B cell (primary cell): ENCODE results near the gene ATP6V0A1. TPM values are rescaled to one million over a fixed set of nuclear protein-coding genes. Genes with fewer than 3 reads are reported as not detected.

Experiments
- ATAC-seq: fragments of 200-7000 bp; cut with Tn5 transposase; one replicate; pipeline ENCODE4 v1.10.0; 2021; ENCODE audit warnings: low read depth, mild to moderate bottlenecking, moderate number of reproducible peaks, moderate library complexity
- CTCF ChIA-PET: fragments of 350-600 bp; sonication (Branson Sonifier 250); formaldehyde crosslinking; loops from one replicate; lab custom pipeline; 2021; ENCODE audit warnings: antibody characterized with exemption, inconsistent platforms; lab: Charles Lee
- POLR2A ChIA-PET: fragments of 350-600 bp; sonication (Branson Sonifier 250); formaldehyde crosslinking; loops from one replicate; lab custom pipeline; 2021; ENCODE audit warnings: antibody characterized with exemption; lab: Charles Lee
- DNase-seq: peaks from one replicate; pipeline ENCODE4 v3.0.0; 2013
- H2AFZ ChIP-seq: 2 replicates; pipeline ENCODE4 v1.6.1; 2012; ENCODE audit warnings: mild to moderate bottlenecking, low read depth, low read length; ENCODE audit not compliant: insufficient read depth, poor library complexity, severe bottlenecking
- H3K27ac ChIP-seq, 2 donors: 1 replicate in 1 of 2; 2 replicates in 1 of 2; pipeline ENCODE4 v1.5.1; 2012 to 2013; ENCODE audit warnings: low read length in 2 of 2, mild to moderate bottlenecking in 2 of 2, moderate library complexity in 1 of 2
- H3K27me3 ChIP-seq, 4 experiments: fragments of 200-600 bp in 1 of 4; sonication (generic) in 1 of 4; replicated peaks in 1 of 4; 1 replicate in 2 of 4; 2 replicates in 2 of 4; pipeline versions ENCODE4 v1.6.1 to v1.7.0; 2013 to 2016; ENCODE audit warnings: low read length in 3 of 4, mild to moderate bottlenecking in 2 of 4, mixed read lengths in 1 of 4, moderate library complexity in 1 of 4; ENCODE audit not compliant: insufficient read depth in 4 of 4, control insufficient read depth in 3 of 4; ENCODE audit errors: control extremely low read depth in 1 of 4
- H3K36me3 ChIP-seq, 2 experiments: replicated peaks in 1 of 2; 1 replicate in 1 of 2; 2 replicates in 1 of 2; pipeline versions ENCODE4 v1.6.1 to v1.7.1; 2013; ENCODE audit warnings: low read length in 1 of 2; ENCODE audit not compliant: insufficient read depth in 2 of 2, control insufficient read depth in 1 of 2; ENCODE audit errors: control extremely low read depth in 1 of 2, extremely low read depth in 1 of 2
- H3K4me1 ChIP-seq, 2 donors: fragments of 200-600 bp in 1 of 2; sonication (generic) in 1 of 2; 1 replicate in 1 of 2; 2 replicates in 1 of 2; pipeline versions ENCODE4 v1.5.1 to v1.6.1; 2013 to 2017; ENCODE audit warnings: low read length in 2 of 2; ENCODE audit not compliant: control insufficient read depth in 2 of 2, insufficient read depth in 2 of 2
- H3K4me2 ChIP-seq: replicated peaks from 2 replicates; pipeline ENCODE3; 2012; ENCODE audit warnings: mild to moderate bottlenecking, low read depth, low read length; ENCODE audit not compliant: poor library complexity, severe bottlenecking
- H3K4me3 ChIP-seq, 5 experiments: fragments of 200-600 bp in 1 of 5; sonication (generic) in 1 of 5; 1 replicate in 3 of 5; 2 replicates in 2 of 5; pipeline versions ENCODE4 v1.5.1 to v1.7.0; 2011 to 2016; ENCODE audit warnings: low read length in 4 of 5, mild to moderate bottlenecking in 4 of 5, low read depth in 2 of 5, control low read depth in 1 of 5, moderate library complexity in 1 of 5; ENCODE audit not compliant: insufficient read depth in 1 of 5; ENCODE audit errors: control extremely low read depth in 1 of 5, extremely low read depth in 1 of 5
- H3K79me2 ChIP-seq: fragments of 200-600 bp; sonication (generic); one replicate; pipeline ENCODE4 v1.6.0; 2016; ENCODE audit warnings: low read length; ENCODE audit not compliant: control insufficient read depth, insufficient read depth
- H3K9ac ChIP-seq: fragments of 200-600 bp; sonication (generic); 2 replicates; pipeline ENCODE4 v1.6.1; 2017; ENCODE audit warnings: mild to moderate bottlenecking, low read length, moderate library complexity
- H3K9me3 ChIP-seq, 3 donors: one replicate each; pipeline versions ENCODE4 v1.6.1 to v1.7.1; 2013; ENCODE audit warnings: low read length in 2 of 3; ENCODE audit not compliant: control insufficient read depth in 2 of 3, insufficient read depth in 1 of 3; ENCODE audit errors: control extremely low read depth in 1 of 3
- H4K20me1 ChIP-seq: 2 replicates; pipeline ENCODE4 v1.6.0; 2012; ENCODE audit warnings: mild to moderate bottlenecking, low read length; ENCODE audit not compliant: insufficient read depth, control insufficient read depth, poor library complexity, severe bottlenecking
- H3K27ac Mint-ChIP-seq: one replicate; pipeline ENCODE4 v1.8.0; 2021; ENCODE audit warnings: mixed read lengths
- H3K27me3 Mint-ChIP-seq: one replicate; pipeline ENCODE4 v1.8.0; 2021; ENCODE audit warnings: mixed read lengths
- H3K4me1 Mint-ChIP-seq: one replicate; pipeline ENCODE4 v1.8.0; 2021; ENCODE audit warnings: mixed read lengths
- H3K4me3 Mint-ChIP-seq: one replicate; pipeline ENCODE4 v1.8.0; 2021; ENCODE audit warnings: mixed read lengths
- H3K9me3 Mint-ChIP-seq: one replicate; pipeline ENCODE4 v1.8.0; 2022; ENCODE audit warnings: mixed read lengths; ENCODE audit not compliant: insufficient read depth
- CTCF ChIP-seq: fragments of 200-600 bp; IDR thresholded peaks from one replicate; pipeline ENCODE4 v1.8.0; 2022; ENCODE audit warnings: antibody characterized with exemption, mild to moderate bottlenecking
- EZH2 ChIP-seq: IDR thresholded peaks from 2 replicates; pipeline ENCODE4 v1.6.1; 2012; ENCODE audit warnings: borderline replicate concordance, low read depth, mild to moderate bottlenecking, moderate library complexity, low read length; ENCODE audit not compliant: insufficient read depth, poor library complexity, severe bottlenecking
- WGBS: methylation state at CpG from one replicate; pipeline ENCODE4 v1.1.5; 2013; ENCODE audit warnings: missing lambda C conversion rate; ENCODE audit not compliant: insufficient coverage; 5-methylcytosine and 5-hydroxymethylcytosine counted together
- intact Hi-C: fragments of 100-400 bp; cut with micrococcal nuclease; formaldehyde crosslinking; loops from one replicate; pipeline ENCODE4 v1.10.0; 2022
- polyA plus RNA-seq: library from polyadenylated mRNA; depleted of rRNA; stranded (reverse); fragments of >200 nt; gene quantifications from 2 replicates; pipeline ENCODE4 v1.2.3, GENCODE V29; 2012
- total RNA-seq, 2 donors: library from RNA; stranded (reverse); fragments of 120-200 nt in 1 of 2; gene quantifications; 1 replicate in 1 of 2; 2 replicates in 1 of 2; pipeline versions ENCODE4 v1.2.3 to v1.2.4, GENCODE V29; 2013 to 2022

Gene ATP6V0A1
- total and polyA plus RNA-seq, 2 donors (not counting 1 experiment from before 2014, with no cell fraction given) = 59.1 to 90.9 TPM

- CTCF ChIA-PET = interaction anchor here (0.6 to 0.7 kb wide), 3 partner anchors 13 to 725 kb away, joined by 3 to 4 read pairs (median 4); no protein-coding TSS in a partner anchor
- POLR2A ChIA-PET = no interaction called here
- H3K27me3 ChIP-seq = no peaks in the 10 kb centered on the region
- H3K27ac ChIP-seq = peak overlapping the region in 1 of 2 donors; percentile 38
- peaks cover 7 to 13% of the 10 kb centered on the region in 2 donors for H3K4me1 ChIP-seq
- intact Hi-C loops = no loop called here
- peaks cover 7% of the 10 kb centered on the region for H3K79me2 ChIP-seq
- peaks cover 3 to 69% of the 10 kb centered on the region in 2 experiments for H3K36me3 ChIP-seq
- no peak overlapping the region for H2AFZ ChIP-seq
- H3K4me1 Mint-ChIP-seq = peaks cover 23% of the 10 kb centered on the region
- DNase-seq (no peak), ATAC-seq (no peak)
- H3K9me3 ChIP-seq = no peaks in the 10 kb centered on the region
- peak overlapping the region; percentile 46 for H3K4me2 ChIP-seq
- peaks cover 5% of the 10 kb centered on the region for H4K20me1 ChIP-seq
- no peak overlapping the region for H3K4me3 ChIP-seq
- no CpG with 5 or more reads among the region's 3 CpGs for WGBS
- no peak overlapping the region for H3K27ac Mint-ChIP-seq
- no peaks in the 10 kb centered on the region for H3K27me3 Mint-ChIP-seq
- TF ChIP-seq CTCF (no peak), EZH2 (no peak)
- no peak overlapping the region for H3K4me3 Mint-ChIP-seq
- no peaks in the 10 kb centered on the region for H3K9me3 Mint-ChIP-seq
- H3K9ac ChIP-seq = no peak overlapping the region
These were observed 16.4 kb downstream of the ATP6V0A1 start for GRCh38 chr17:42475121-42475520.

- Mint-ChIP-seq H3K27ac (no peak overlapping the region), H3K27me3 (no peaks in the 10 kb centered on the region), H3K9me3 (no peaks in the 10 kb centered on the region), H3K4me1 (peaks cover 23% of the 10 kb centered on the region), H3K4me3 (no peak overlapping the region)
- CTCF ChIA-PET = no interaction called here
- 96% methylated on average over 4 of the region's 4 CpGs for WGBS
- Histone ChIP-seq H4K20me1 (peaks cover 5% of the 10 kb centered on the region), H3K4me3 (no peak overlapping the region), H3K27ac (no peak overlapping the region), H3K9ac (no peak overlapping the region), H3K36me3 (peaks cover 6 to 70% of the 10 kb centered on the region in 2 experiments), H3K27me3 (no peaks in the 10 kb centered on the region), H2AFZ (no peak overlapping the region), H3K4me1 (peaks cover 7 to 13% of the 10 kb centered on the region in 2 donors), H3K4me2 (no peak overlapping the region), H3K79me2 (peaks cover 7% of the 10 kb centered on the region), H3K9me3 (no peaks in the 10 kb centered on the region)
- TF ChIP-seq CTCF = no peak
- no peak for TF ChIP-seq EZH2
- no peak for ATAC-seq
- intact Hi-C loops = no loop called here
- DNase-seq = no peak
- POLR2A ChIA-PET = no interaction called here
These were observed 17.2 kb downstream of the ATP6V0A1 start for GRCh38 chr17:42475835-42476234.
